ENCODE results near the gene SCFD2.

DNA sequence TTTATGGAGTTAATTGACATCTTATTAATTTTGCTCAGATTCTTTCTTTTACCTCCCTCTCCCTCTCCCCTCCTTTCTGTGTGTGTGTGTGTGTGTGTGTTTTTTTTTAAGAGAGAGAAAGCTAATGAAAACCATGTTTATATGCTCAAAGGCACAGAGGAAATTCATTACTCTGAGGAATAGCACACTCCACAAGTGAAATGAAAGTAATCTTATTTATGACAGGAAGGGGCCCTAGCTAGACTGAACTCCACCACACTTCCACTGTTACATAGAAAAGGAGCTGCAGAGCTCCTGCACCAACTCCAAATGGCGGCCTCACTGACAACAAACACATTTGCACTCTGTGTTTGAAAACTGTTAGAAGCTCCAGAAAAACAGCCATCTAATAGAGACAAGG lies 353.1 kb downstream of the SCFD2 start:
- TF ChIP-seq, protein P1, sequence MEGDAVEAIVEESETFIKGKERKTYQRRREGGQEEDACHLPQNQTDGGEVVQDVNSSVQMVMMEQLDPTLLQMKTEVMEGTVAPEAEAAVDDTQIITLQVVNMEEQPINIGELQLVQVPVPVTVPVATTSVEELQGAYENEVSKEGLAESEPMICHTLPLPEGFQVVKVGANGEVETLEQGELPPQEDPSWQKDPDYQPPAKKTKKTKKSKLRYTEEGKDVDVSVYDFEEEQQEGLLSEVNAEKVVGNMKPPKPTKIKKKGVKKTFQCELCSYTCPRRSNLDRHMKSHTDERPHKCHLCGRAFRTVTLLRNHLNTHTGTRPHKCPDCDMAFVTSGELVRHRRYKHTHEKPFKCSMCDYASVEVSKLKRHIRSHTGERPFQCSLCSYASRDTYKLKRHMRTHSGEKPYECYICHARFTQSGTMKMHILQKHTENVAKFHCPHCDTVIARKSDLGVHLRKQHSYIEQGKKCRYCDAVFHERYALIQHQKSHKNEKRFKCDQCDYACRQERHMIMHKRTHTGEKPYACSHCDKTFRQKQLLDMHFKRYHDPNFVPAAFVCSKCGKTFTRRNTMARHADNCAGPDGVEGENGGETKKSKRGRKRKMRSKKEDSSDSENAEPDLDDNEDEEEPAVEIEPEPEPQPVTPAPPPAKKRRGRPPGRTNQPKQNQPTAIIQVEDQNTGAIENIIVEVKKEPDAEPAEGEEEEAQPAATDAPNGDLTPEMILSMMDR (conservative IDR thresholded peaks at IDR 0.05 in 1 of 2, IDR thresholded peaks at IDR 0.05 in 1 of 2; ENCODE audit: extremely low read depth in 1 of 2, insufficient read depth in 1 of 2, low read depth in 1 of 2, low read length in 2 of 2), result no peak
- no peak for TF ChIP-seq EZH2 (IDR thresholded peaks at IDR 0.05; ENCODE audit: borderline replicate concordance, low read length)
